ENCODE results near the gene GPSM3. TPM values are rescaled to one million over a fixed set of nuclear protein-coding genes. Genes with fewer than 3 reads are reported as not detected.
"Not testable (repeated sequence)": the region's sequence is repeated elsewhere in the genome, so short reads cannot be mapped to it uniquely, and the experiment has no call there.

The GPSM3 gene
- total RNA-seq, 4 donors from 2014 or later, result 5.9 to 17.7 (median 8.8) TPM

- WGBS, 2 donors, result 75 to 90% methylated on average over 6 of the region's 6 CpGs
These were observed 21.2 kb upstream of the GPSM3 start for GRCh38 chr6:32213649-32214048.

DNA sequence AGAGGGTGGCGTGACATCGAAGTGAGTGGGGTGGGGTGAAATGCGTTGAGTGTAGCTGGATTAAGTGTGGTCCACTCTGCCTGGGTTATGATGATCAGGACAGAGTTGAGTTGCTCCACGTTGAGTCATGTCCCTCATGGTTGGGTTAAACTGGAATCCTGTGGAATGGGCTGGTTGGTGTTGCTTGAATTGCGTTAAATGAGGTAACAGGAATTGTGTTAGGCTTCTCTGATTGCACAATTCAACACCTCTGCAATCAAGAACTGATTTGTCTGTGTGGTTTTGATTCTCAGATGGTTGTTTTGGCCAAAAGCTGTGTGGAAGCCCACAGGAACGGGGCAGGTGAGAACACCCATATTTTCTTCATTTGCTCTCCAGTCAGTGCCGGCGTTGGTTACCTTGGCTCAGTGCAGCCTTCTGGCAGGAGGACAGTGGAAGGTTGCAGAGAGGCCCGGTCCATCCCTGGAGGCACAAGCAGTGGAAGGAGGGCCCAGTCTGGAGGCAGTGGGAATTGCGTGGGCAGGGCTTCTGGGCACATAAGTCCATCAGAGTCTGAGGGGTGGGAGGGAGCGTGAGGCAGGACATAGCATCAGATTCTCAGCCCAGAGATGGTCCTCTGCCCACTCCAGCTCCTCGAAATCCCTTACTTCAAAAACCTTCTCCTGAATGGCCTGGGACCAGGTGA is 19.8 kb upstream of the GPSM3 start:
- Histone ChIP-seq H3K4me3 (no peak overlapping the region), H3K36me3 (no peaks in the 10 kb centered on the region), H3K9me3 (no peaks in the 10 kb centered on the region), H3K4me1 (no peaks in the 10 kb centered on the region), H3K27ac (no peak overlapping the region), H3K27me3 (no peaks in the 10 kb centered on the region)
- TF ChIP-seq EP300 (IDR thresholded peaks at IDR 0.05) (no peak), POLR2A (IDR thresholded peaks at IDR 0.05) (no peak), CTCF (IDR thresholded peaks at IDR 0.05) (no peak)
- WGBS, 2 donors, result 79 to 80% methylated on average over 12 of the region's 12 CpGs
- no peak for DNase-seq (ENCODE audit: low spot score in 2 of 2)

More at GRCh38 chr6:32213649-32214048, 21.2 kb upstream of the GPSM3 start:
- no peak for TF ChIP-seq CTCF (IDR thresholded peaks at IDR 0.05)
- TF ChIP-seq EP300 (IDR thresholded peaks at IDR 0.05), result no peak
- TF ChIP-seq POLR2A (IDR thresholded peaks at IDR 0.05), result no peak
- no peak overlapping the region for H3K4me3 ChIP-seq
- H3K27ac ChIP-seq, result no peak overlapping the region
- H3K27me3 ChIP-seq, result no peaks in the 10 kb centered on the region
- no peaks in the 10 kb centered on the region for H3K9me3 ChIP-seq
- no peaks in the 10 kb centered on the region for H3K4me1 ChIP-seq
- DNase-seq (ENCODE audit: low spot score in 2 of 2), result no peak
- H3K36me3 ChIP-seq, result no peaks in the 10 kb centered on the region

DNA sequence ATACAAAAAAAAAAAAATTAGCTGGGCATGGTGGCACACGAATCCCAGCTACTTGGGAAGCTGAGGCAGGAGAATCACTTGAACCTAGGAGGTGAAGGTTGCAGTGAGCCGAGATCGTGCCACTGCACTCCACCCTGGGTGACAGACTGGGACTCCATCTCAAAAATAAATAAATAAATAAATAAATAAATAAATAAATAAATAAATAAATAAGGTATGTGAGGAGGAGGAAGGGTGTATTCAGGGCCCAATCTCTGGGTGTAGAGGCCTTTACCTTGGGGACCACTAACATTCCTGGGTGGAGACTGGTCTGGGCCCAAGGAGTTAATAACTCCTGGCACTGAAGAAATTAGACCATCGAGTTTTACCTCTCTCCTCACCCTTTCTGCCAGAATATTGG is 19.0 kb upstream of the GPSM3 start:
- WGBS, 2 donors, result 85% methylated on average over 4 of the region's 4 CpGs
- not testable (repeated sequence) for H3K4me3 ChIP-seq; H3K36me3 ChIP-seq; H3K9me3 ChIP-seq; H3K27ac ChIP-seq; DNase-seq (ENCODE audit: low spot score in 2 of 2); H3K4me1 ChIP-seq; H3K27me3 ChIP-seq

DNA sequence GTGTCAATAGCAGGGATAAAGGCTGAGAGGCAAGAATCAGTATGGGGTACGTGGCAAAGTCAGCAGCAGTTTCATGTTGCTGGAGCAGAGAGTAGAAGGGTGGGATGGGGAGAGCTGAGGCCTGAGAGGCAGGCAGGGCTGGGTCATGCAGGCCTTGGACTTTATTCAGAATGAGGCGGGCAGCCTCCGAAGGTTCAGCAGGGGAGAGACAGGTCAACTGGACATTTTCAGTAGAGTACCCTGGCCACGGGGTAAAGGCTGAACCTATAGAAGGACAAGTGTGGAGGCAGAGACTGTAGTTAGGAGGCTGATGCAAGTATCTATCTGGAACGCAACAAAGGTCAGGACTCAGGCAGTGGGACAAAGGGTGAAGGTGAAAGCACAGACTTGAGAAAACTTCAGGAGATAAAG is 17.8 kb upstream of the GPSM3 start:
- no peaks in the 10 kb centered on the region for H3K36me3 ChIP-seq
- WGBS, 2 donors, result 77 to 79% methylated on average over 5 of the region's 5 CpGs
- no peaks in the 10 kb centered on the region for H3K9me3 ChIP-seq
- no peaks in the 10 kb centered on the region for H3K4me1 ChIP-seq
- no peaks in the 10 kb centered on the region for H3K27me3 ChIP-seq
- no peak overlapping the region for H3K4me3 ChIP-seq
- TF ChIP-seq CTCF (IDR thresholded peaks at IDR 0.05), result no peak
- TF ChIP-seq POLR2A (IDR thresholded peaks at IDR 0.05), result no peak
- no peak for TF ChIP-seq EP300 (IDR thresholded peaks at IDR 0.05)
- H3K27ac ChIP-seq, result no peak overlapping the region
- DNase-seq (ENCODE audit: low spot score in 2 of 2), result no peak

DNA sequence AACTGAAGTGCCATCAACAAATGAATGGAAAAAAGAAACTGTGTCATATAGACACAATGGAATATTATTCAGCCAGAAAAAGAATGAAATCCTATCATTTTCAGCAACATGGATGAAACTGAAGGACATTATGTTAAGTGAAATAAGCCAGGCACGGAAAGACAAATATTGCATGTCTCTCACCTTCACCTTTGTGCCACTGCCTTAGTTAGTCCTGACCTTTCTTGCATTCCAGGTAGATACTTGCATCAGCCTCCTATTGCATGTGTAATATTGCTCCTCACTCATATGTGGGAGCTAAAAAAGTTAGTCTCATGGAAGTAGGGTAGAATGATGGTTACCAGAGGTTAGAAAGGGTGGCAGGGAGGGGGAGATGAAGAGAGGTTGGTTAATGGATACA is 16.6 kb upstream of the GPSM3 start:
- Histone ChIP-seq H3K9me3 (no peaks in the 10 kb centered on the region), H3K36me3 (no peaks in the 10 kb centered on the region), H3K27me3 (no peaks in the 10 kb centered on the region), H3K27ac (no peak overlapping the region), H3K4me1 (no peaks in the 10 kb centered on the region), H3K4me3 (no peak overlapping the region)
- WGBS, 2 donors, result 90 to 93% methylated on average over 1 of the region's 1 CpG
- TF ChIP-seq CTCF (IDR thresholded peaks at IDR 0.05) (no peak), POLR2A (IDR thresholded peaks at IDR 0.05) (no peak), EP300 (IDR thresholded peaks at IDR 0.05) (no peak)
- DNase-seq (ENCODE audit: low spot score in 2 of 2), result no peak

All from tibial nerve (tissue), 4 donors.